ENCODE results near the gene ABCC2.

DNA sequence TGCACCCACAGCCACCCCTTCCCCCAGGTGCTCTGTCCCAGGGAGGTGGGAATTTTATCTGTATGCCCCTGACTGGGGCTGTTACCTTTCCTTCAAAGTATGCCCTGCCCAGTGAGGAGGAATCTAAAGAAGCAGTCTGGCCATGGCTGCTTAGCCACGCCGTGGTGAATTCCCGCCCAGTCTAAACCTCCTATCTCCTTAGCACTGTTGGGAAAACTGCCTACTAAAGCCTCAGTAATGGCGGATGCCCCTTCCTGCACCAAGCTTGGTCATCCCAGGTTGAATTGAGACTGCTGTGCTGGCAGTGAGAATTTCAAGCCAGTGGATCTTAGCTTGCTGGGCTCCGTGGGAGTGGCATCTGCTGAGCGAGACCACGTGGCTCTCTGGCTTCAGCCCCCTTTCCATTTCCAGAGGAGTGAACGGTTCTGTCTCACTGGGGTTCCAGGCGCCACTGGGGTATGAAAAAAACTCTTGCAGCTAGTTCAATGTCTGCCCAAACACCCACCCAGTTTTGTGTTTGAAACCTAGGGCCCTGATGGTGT, 87.2 kb downstream of the ABCC2 start:
- TF ChIP-seq, protein P1, sequence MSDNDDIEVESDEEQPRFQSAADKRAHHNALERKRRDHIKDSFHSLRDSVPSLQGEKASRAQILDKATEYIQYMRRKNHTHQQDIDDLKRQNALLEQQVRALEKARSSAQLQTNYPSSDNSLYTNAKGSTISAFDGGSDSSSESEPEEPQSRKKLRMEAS (CRISPR knock-in tag; IDR thresholded peaks at IDR 0.05), result no peak
- TF ChIP-seq, protein P2, sequence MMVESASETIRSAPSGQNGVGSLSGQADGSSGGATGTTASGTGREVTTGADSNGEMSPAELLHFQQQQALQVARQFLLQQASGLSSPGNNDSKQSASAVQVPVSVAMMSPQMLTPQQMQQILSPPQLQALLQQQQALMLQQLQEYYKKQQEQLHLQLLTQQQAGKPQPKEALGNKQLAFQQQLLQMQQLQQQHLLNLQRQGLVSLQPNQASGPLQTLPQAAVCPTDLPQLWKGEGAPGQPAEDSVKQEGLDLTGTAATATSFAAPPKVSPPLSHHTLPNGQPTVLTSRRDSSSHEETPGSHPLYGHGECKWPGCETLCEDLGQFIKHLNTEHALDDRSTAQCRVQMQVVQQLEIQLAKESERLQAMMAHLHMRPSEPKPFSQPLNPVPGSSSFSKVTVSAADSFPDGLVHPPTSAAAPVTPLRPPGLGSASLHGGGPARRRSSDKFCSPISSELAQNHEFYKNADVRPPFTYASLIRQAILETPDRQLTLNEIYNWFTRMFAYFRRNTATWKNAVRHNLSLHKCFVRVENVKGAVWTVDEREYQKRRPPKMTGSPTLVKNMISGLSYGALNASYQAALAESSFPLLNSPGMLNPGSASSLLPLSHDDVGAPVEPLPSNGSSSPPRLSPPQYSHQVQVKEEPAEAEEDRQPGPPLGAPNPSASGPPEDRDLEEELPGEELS (CRISPR knock-in tag; IDR thresholded peaks at IDR 0.05; ENCODE audit: borderline replicate concordance), result no peak
- TF ChIP-seq KAT8 (IDR thresholded peaks at IDR 0.05; ENCODE audit: low read depth) (no peak), DNMT1 (IDR thresholded peaks at IDR 0.05) (no peak), RFX5 (IDR thresholded peaks at IDR 0.05; ENCODE audit: low read depth, low read length) (no peak), ZNF274 (IDR thresholded peaks at IDR 0.05; ENCODE audit: borderline replicate concordance, low read depth, low read length) (no peak)
- TF ChIP-seq, protein P3, sequence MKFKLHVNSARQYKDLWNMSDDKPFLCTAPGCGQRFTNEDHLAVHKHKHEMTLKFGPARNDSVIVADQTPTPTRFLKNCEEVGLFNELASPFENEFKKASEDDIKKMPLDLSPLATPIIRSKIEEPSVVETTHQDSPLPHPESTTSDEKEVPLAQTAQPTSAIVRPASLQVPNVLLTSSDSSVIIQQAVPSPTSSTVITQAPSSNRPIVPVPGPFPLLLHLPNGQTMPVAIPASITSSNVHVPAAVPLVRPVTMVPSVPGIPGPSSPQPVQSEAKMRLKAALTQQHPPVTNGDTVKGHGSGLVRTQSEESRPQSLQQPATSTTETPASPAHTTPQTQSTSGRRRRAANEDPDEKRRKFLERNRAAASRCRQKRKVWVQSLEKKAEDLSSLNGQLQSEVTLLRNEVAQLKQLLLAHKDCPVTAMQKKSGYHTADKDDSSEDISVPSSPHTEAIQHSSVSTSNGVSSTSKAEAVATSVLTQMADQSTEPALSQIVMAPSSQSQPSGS (CRISPR knock-in tag; IDR thresholded peaks at IDR 0.05), result no peak
